Measurements from ENCODE around the gene PLEKHA7.

DNA sequence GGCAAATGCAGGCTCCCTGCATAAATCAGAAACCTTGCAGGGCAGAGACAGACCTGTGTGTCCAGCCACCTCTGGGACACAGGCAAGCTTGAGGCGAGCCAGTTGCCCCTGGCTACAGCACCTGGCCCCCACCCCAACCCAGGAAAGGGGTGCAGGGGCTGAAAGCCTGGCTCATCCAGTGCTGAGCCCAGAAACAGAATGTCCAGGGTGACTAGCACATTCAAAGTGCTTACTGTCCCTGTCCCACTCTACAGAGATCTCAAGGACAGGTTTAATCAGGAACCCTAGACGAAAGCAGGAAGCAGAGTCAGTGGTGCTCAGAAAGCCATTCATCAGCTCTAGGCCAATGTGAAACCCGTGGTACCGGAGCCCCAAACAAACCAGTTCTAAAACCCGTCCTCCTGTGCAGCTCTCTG, 31.9 kb downstream of the PLEKHA7 start:
- no peak for TF ChIP-seq ZNF782 (CRISPR knock-in tag; IDR thresholded peaks at IDR 0.05; ENCODE audit: borderline replicate concordance)
- TF ChIP-seq NFKB2 (CRISPR knock-in tag; IDR thresholded peaks at IDR 0.05; ENCODE audit: borderline replicate concordance), result no peak
- TF ChIP-seq, protein P1, sequence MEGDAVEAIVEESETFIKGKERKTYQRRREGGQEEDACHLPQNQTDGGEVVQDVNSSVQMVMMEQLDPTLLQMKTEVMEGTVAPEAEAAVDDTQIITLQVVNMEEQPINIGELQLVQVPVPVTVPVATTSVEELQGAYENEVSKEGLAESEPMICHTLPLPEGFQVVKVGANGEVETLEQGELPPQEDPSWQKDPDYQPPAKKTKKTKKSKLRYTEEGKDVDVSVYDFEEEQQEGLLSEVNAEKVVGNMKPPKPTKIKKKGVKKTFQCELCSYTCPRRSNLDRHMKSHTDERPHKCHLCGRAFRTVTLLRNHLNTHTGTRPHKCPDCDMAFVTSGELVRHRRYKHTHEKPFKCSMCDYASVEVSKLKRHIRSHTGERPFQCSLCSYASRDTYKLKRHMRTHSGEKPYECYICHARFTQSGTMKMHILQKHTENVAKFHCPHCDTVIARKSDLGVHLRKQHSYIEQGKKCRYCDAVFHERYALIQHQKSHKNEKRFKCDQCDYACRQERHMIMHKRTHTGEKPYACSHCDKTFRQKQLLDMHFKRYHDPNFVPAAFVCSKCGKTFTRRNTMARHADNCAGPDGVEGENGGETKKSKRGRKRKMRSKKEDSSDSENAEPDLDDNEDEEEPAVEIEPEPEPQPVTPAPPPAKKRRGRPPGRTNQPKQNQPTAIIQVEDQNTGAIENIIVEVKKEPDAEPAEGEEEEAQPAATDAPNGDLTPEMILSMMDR (CRISPR knock-in tag; IDR thresholded peaks at IDR 0.05), result no peak
- no peak for TF ChIP-seq RAD21 (CRISPR knock-in tag; IDR thresholded peaks at IDR 0.05)
- TF ChIP-seq ZNF17 (CRISPR knock-in tag; IDR thresholded peaks at IDR 0.05), result no peak
- no peak for TF ChIP-seq TAF1 (CRISPR knock-in tag; IDR thresholded peaks at IDR 0.05)
- TF ChIP-seq, protein P2, sequence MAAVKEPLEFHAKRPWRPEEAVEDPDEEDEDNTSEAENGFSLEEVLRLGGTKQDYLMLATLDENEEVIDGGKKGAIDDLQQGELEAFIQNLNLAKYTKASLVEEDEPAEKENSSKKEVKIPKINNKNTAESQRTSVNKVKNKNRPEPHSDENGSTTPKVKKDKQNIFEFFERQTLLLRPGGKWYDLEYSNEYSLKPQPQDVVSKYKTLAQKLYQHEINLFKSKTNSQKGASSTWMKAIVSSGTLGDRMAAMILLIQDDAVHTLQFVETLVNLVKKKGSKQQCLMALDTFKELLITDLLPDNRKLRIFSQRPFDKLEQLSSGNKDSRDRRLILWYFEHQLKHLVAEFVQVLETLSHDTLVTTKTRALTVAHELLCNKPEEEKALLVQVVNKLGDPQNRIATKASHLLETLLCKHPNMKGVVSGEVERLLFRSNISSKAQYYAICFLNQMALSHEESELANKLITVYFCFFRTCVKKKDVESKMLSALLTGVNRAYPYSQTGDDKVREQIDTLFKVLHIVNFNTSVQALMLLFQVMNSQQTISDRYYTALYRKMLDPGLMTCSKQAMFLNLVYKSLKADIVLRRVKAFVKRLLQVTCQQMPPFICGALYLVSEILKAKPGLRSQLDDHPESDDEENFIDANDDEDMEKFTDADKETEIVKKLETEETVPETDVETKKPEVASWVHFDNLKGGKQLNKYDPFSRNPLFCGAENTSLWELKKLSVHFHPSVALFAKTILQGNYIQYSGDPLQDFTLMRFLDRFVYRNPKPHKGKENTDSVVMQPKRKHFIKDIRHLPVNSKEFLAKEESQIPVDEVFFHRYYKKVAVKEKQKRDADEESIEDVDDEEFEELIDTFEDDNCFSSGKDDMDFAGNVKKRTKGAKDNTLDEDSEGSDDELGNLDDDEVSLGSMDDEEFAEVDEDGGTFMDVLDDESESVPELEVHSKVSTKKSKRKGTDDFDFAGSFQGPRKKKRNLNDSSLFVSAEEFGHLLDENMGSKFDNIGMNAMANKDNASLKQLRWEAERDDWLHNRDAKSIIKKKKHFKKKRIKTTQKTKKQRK (IDR thresholded peaks at IDR 0.05; ENCODE audit: low read length), result no peak
- TF ChIP-seq GTF2F1 (IDR thresholded peaks at IDR 0.05; ENCODE audit: low read length), result no peak
- TF ChIP-seq JUN (CRISPR knock-in tag; IDR thresholded peaks at IDR 0.05), result no peak
- TF ChIP-seq, protein P3, sequence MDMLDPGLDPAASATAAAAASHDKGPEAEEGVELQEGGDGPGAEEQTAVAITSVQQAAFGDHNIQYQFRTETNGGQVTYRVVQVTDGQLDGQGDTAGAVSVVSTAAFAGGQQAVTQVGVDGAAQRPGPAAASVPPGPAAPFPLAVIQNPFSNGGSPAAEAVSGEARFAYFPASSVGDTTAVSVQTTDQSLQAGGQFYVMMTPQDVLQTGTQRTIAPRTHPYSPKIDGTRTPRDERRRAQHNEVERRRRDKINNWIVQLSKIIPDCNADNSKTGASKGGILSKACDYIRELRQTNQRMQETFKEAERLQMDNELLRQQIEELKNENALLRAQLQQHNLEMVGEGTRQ (IDR thresholded peaks at IDR 0.05; ENCODE audit: low read depth, low read length), result no peak
- TF ChIP-seq, protein P3 (CRISPR knock-in tag; IDR thresholded peaks at IDR 0.05; ENCODE audit: borderline replicate concordance), result no peak
- no peak for TF ChIP-seq ZFP36L2 (CRISPR knock-in tag; IDR thresholded peaks at IDR 0.05)
